SK-N-SH treated with all-trans-retinoic acid at 6 μM for 48 hours (cell line): ENCODE data around the gene ADGRD2.

Source experiments
- ATAC-seq: fragments of 200-7000 bp; cut with Tn5 transposase; 3 replicates; pipeline ENCODE4 v1.9.1; 2020; ENCODE audit warnings: mild to moderate bottlenecking, moderate library complexity
- BACH2 ChIP-seq: fragments of 250-450 bp; sonication (Bioruptor Pico); IDR thresholded peaks from 2 replicates; pipeline ENCODE4 v1.9.0; 2021; ENCODE audit warnings: mild to moderate bottlenecking, borderline replicate concordance
- CSDC2 ChIP-seq: fragments of 250-450 bp; sonication (Bioruptor Pico); IDR thresholded peaks from 2 replicates; pipeline ENCODE4 v1.5.0; 2020; ENCODE audit warnings: mild to moderate bottlenecking, moderate library complexity
- ESRRG ChIP-seq: fragments of 250-450 bp; sonication (Bioruptor Pico); IDR thresholded peaks from 2 replicates; pipeline ENCODE4 v1.6.1; 2021; ENCODE audit warnings: mild to moderate bottlenecking
- GLIS3 ChIP-seq: fragments of 250-450 bp; sonication (Bioruptor Pico); IDR thresholded peaks from 2 replicates; pipeline ENCODE4 v1.5.0; 2020; ENCODE audit warnings: mild to moderate bottlenecking, moderate library complexity
- ISL1 ChIP-seq: fragments of 250-450 bp; sonication (Bioruptor Pico); IDR thresholded peaks from 2 replicates; pipeline ENCODE4 v2.1.2; 2022; ENCODE audit warnings: mild to moderate bottlenecking, moderate library complexity
- OSR1 ChIP-seq: fragments of 250-450 bp; sonication (Bioruptor Pico); IDR thresholded peaks from 2 replicates; pipeline ENCODE4 v1.8.0; 2022; ENCODE audit warnings: moderate library complexity, mild to moderate bottlenecking, inconsistent platforms
- POU6F1 ChIP-seq: fragments of 250-450 bp; sonication (Bioruptor Pico); IDR thresholded peaks from 2 replicates; pipeline ENCODE4 v1.8.0; 2021; ENCODE audit warnings: low read depth, mild to moderate bottlenecking, moderate library complexity, borderline replicate concordance
- PPARA ChIP-seq: fragments of 250-450 bp; sonication (Bioruptor Pico); IDR thresholded peaks from 2 replicates; pipeline ENCODE4 v1.5.0; 2020; ENCODE audit warnings: mild to moderate bottlenecking, borderline replicate concordance
- RARB ChIP-seq: fragments of 250-450 bp; sonication (Bioruptor Pico); IDR thresholded peaks from 2 replicates; pipeline ENCODE4 v1.8.0; 2021; ENCODE audit warnings: mild to moderate bottlenecking, moderate library complexity
- SNAI2 ChIP-seq: fragments of 250-450 bp; sonication (Bioruptor Pico); IDR thresholded peaks from 2 replicates; pipeline ENCODE4 v1.5.0; 2020; ENCODE audit warnings: mild to moderate bottlenecking, moderate library complexity
- TOX ChIP-seq: fragments of 250-450 bp; sonication (Bioruptor Pico); IDR thresholded peaks from 2 replicates; pipeline ENCODE4 v1.8.0; 2021; ENCODE audit warnings: mild to moderate bottlenecking, moderate library complexity, borderline replicate concordance
- TSHZ2 ChIP-seq: fragments of 250-450 bp; sonication (Bioruptor Pico); IDR thresholded peaks from 2 replicates; pipeline ENCODE4 v1.5.0; 2020; ENCODE audit warnings: mild to moderate bottlenecking, moderate library complexity
- ZFP3 ChIP-seq: fragments of 250-450 bp; sonication (Bioruptor Pico); IDR thresholded peaks from 2 replicates; pipeline ENCODE4 v1.5.0; 2020; ENCODE audit warnings: mild to moderate bottlenecking, moderate library complexity
- ZFP30 ChIP-seq: fragments of 450-650 bp; formaldehyde crosslinking; IDR thresholded peaks from 2 replicates; pipeline ENCODE4 v1.5.0; 2022; ENCODE audit warnings: mild to moderate bottlenecking, moderate library complexity
- ZNF565 ChIP-seq: fragments of 450-650 bp; formaldehyde crosslinking; conservative IDR thresholded peaks from 2 replicates; pipeline ENCODE4 v1.5.0; 2020; ENCODE audit warnings: low read depth, mild to moderate bottlenecking, moderate library complexity
- ZNF70 ChIP-seq: fragments of 450-650 bp; formaldehyde crosslinking; IDR thresholded peaks from 2 replicates; pipeline ENCODE4 v1.5.0; 2020; ENCODE audit warnings: mild to moderate bottlenecking, moderate library complexity
- ZNF8 ChIP-seq: fragments of 450-650 bp; formaldehyde crosslinking; IDR thresholded peaks from 2 replicates; pipeline ENCODE4 v1.5.0; 2020; ENCODE audit warnings: mild to moderate bottlenecking, moderate library complexity
- TF ChIP-seq, protein P1 (sequence below): fragments of 250-450 bp; sonication (Bioruptor Pico); IDR thresholded peaks from 2 replicates; pipeline ENCODE4 v1.8.0; 2020; ENCODE audit warnings: mild to moderate bottlenecking, moderate library complexity, borderline replicate concordance

Gene ADGRD2

GRCh38 chr9:124454791-124455443 is 4.7 kb downstream of the ADGRD2 start:
- TF ChIP-seq BACH2 (CRISPR knock-in tag) (no peak), RARB (CRISPR knock-in tag) (no peak), PPARA (CRISPR knock-in tag) (no peak), CSDC2 (CRISPR knock-in tag) (no peak), ZNF8 (CRISPR knock-in tag) (no peak), ZNF565 (CRISPR knock-in tag) (no peak), ZNF70 (no peak), ZFP30 (no peak), GLIS3 (CRISPR knock-in tag) (no peak), SNAI2 (CRISPR knock-in tag) (no peak), ISL1 (CRISPR knock-in tag) (no peak), TOX (CRISPR knock-in tag) (no peak), ZFP3 (CRISPR knock-in tag) (no peak), ESRRG (CRISPR knock-in tag) (no peak), POU6F1 (no peak)
- TF ChIP-seq, protein P1, sequence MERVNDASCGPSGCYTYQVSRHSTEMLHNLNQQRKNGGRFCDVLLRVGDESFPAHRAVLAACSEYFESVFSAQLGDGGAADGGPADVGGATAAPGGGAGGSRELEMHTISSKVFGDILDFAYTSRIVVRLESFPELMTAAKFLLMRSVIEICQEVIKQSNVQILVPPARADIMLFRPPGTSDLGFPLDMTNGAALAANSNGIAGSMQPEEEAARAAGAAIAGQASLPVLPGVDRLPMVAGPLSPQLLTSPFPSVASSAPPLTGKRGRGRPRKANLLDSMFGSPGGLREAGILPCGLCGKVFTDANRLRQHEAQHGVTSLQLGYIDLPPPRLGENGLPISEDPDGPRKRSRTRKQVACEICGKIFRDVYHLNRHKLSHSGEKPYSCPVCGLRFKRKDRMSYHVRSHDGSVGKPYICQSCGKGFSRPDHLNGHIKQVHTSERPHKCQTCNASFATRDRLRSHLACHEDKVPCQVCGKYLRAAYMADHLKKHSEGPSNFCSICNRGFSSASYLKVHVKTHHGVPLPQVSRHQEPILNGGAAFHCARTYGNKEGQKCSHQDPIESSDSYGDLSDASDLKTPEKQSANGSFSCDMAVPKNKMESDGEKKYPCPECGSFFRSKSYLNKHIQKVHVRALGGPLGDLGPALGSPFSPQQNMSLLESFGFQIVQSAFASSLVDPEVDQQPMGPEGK (CRISPR knock-in tag), result no peak
- no peak for ATAC-seq

- no peak for ATAC-seq
- TF ChIP-seq TOX (CRISPR knock-in tag) (no peak), GLIS3 (CRISPR knock-in tag) (no peak), ZFP30 (no peak), PPARA (CRISPR knock-in tag) (no peak), TSHZ2 (CRISPR knock-in tag) (no peak), ZNF70 (no peak), OSR1 (CRISPR knock-in tag) (no peak)
These were observed 5.6 kb downstream of the ADGRD2 start for GRCh38 chr9:124455820-124456219.

DNA sequence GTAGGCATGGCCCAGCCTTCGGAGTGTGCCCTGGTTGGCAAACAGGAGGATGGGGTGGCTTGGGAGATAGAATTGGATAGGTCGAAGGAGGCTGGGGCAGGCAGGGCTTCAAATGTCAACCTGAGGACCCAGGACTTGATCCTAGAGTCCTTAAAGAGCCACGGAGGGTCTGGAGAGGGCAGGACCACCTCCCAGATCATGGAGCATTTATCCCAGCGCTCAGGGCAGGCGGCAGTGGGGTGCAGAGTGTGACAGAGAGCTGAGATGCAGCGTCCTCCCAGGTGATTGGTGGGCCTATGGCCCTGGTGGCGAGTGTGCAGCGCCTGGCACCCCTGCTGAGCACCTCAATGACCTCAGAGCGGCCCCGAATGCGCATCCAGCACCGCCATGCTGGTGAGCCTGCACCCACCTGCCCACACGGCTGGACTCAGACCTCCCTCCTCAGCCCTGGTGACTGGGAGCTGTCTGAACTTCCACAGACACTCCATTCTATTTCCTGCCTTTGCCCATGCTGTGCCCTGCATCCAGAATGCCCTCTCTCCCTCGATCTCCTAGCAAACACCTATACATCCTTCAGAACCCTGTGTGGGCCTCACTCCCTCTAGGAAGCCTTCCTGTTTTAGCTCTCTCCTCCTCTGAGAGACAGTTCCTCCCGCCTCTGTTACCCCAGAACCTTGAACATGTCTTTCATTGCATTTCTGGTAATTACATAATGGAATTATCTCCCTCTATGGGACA is 6.3 kb downstream of the ADGRD2 start:
- ATAC-seq, result peak; percentile 28; the same call in 1 of the 3 replicates
- TF ChIP-seq PPARA (CRISPR knock-in tag), result no peak
- TF ChIP-seq ZFP3 (CRISPR knock-in tag), result peak; percentile 97
- TF ChIP-seq ESRRG (CRISPR knock-in tag), result no peak
- TF ChIP-seq ZNF70, result no peak
- TF ChIP-seq POU6F1, result no peak
- TF ChIP-seq SNAI2 (CRISPR knock-in tag), result no peak
- TF ChIP-seq TSHZ2 (CRISPR knock-in tag), result no peak
- no peak for TF ChIP-seq BACH2 (CRISPR knock-in tag)
